Keratinocyte (primary cell): Measurements from ENCODE around the gene PRG2.

Source experiments
- EZH2 ChIP-seq: IDR thresholded peaks from one replicate; pipeline ENCODE4 v1.6.1; 2012; ENCODE audit warnings: inconsistent platforms, mild to moderate bottlenecking, low read length, moderate library complexity
- TF ChIP-seq, protein P1 (sequence below), 3 experiments: IDR thresholded peaks in 1 of 3; conservative IDR thresholded peaks in 1 of 3; optimal IDR thresholded peaks in 1 of 3; 2 replicates in 2 of 3; 3 replicates in 1 of 3; pipeline versions ENCODE3 to v1.5.1; 2011; ENCODE audit warnings: low read length in 3 of 3, mild to moderate bottlenecking in 3 of 3, moderate library complexity in 2 of 3, control low read depth in 1 of 3, inconsistent platforms in 1 of 3; ENCODE audit not compliant: insufficient read depth in 2 of 3; ENCODE audit errors: extremely low read depth in 1 of 3

GRCh38 chr11:57359396-57359795 lies 31.1 kb downstream of the PRG2 start:
- TF ChIP-seq, protein P1, sequence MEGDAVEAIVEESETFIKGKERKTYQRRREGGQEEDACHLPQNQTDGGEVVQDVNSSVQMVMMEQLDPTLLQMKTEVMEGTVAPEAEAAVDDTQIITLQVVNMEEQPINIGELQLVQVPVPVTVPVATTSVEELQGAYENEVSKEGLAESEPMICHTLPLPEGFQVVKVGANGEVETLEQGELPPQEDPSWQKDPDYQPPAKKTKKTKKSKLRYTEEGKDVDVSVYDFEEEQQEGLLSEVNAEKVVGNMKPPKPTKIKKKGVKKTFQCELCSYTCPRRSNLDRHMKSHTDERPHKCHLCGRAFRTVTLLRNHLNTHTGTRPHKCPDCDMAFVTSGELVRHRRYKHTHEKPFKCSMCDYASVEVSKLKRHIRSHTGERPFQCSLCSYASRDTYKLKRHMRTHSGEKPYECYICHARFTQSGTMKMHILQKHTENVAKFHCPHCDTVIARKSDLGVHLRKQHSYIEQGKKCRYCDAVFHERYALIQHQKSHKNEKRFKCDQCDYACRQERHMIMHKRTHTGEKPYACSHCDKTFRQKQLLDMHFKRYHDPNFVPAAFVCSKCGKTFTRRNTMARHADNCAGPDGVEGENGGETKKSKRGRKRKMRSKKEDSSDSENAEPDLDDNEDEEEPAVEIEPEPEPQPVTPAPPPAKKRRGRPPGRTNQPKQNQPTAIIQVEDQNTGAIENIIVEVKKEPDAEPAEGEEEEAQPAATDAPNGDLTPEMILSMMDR (optimal IDR thresholded peaks at IDR 0.05 in 1 of 3, IDR thresholded peaks at IDR 0.05 in 1 of 3, conservative IDR thresholded peaks at IDR 0.05 in 1 of 3; ENCODE audit: extremely low read depth in 1 of 3, insufficient read depth in 2 of 3, low read length in 3 of 3) = no peak
- TF ChIP-seq EZH2 = no peak
